Stimulated activated memory B cell treated with anti-CD40 and anti-IgM and Interleukin-4, amounts not matched to agents 10 μg/mL and 1 μg/mL and 100 μg/mL, for 72 hours (primary cell): ENCODE data around the gene CASP8.

Experiments
- ATAC-seq: fragments of 150-1000 bp; cut with Tn5 transposase; 2 replicates; pipeline ENCODE4 v1.10.0; 2021
- H3K27ac Mint-ChIP-seq: one replicate; pipeline ENCODE4 v1.8.0; 2022; ENCODE audit warnings: mild to moderate bottlenecking, mixed read lengths
- H3K27me3 Mint-ChIP-seq: one replicate; pipeline ENCODE4 v1.8.0; 2022; ENCODE audit warnings: mixed read lengths
- H3K36me3 Mint-ChIP-seq: one replicate; pipeline ENCODE4 v1.8.0; 2022; ENCODE audit warnings: mixed read lengths
- H3K4me1 Mint-ChIP-seq: one replicate; pipeline ENCODE4 v1.8.0; 2022; ENCODE audit warnings: mixed read lengths
- H3K4me3 Mint-ChIP-seq: one replicate; pipeline ENCODE4 v1.8.0; 2022; ENCODE audit warnings: mild to moderate bottlenecking, moderate library complexity, mixed read lengths
- H3K9me3 Mint-ChIP-seq: one replicate; pipeline ENCODE4 v1.8.0; 2022; ENCODE audit warnings: mixed read lengths

Gene CASP8

DNA sequence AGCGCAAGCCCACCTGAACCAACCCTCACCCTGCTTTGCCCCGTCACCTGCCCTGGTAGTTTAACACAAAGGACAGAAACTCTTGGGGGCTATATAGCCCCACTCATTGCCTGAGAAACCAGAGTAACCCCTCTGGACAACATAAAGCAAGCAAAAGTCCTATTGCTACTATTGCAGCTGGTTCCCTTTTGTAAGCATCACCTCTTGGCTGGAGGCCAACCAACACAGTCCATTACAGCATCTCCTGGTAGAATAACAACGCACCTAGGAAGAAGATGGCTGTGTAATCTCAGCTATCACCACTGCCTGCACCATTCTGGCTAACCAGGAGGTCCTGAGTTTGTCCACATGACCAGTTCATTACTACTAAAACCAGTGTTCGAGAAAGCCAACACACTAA, 60.4 kb downstream of the CASP8 start:
- ATAC-seq, result no peak
- Mint-ChIP-seq H3K9me3 (peaks cover 43% of the 10 kb centered on the region), H3K4me3 (no peak overlapping the region), H3K36me3 (peaks cover 73% of the 10 kb centered on the region), H3K27me3 (no peaks in the 10 kb centered on the region), H3K27ac (no peak overlapping the region), H3K4me1 (no peaks in the 10 kb centered on the region)

DNA sequence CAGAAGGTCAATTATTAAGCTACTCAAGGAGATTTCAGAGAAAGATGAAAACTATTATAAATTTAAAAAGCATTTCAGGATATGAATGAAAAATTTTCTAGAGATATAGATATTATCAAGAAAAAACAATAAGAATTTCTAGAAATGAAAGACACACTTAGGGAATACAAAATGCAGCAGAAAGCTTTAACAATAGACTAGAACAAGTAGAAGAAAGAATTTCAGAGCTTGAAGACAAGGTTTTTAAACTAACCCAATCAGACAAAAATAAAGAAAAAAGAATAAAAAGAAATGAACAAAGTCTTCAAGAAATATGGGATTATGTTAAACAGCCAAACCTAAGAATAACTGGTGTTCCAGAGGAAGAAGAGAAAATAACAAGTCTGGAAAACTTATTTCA, 62.4 kb downstream of the CASP8 start:
- Mint-ChIP-seq H3K4me1 (peaks cover 6% of the 10 kb centered on the region), H3K27ac (no peak overlapping the region), H3K36me3 (peaks cover 67% of the 10 kb centered on the region), H3K4me3 (no peak overlapping the region), H3K27me3 (no peaks in the 10 kb centered on the region), H3K9me3 (peaks cover 48% of the 10 kb centered on the region)
- no peak for ATAC-seq

DNA sequence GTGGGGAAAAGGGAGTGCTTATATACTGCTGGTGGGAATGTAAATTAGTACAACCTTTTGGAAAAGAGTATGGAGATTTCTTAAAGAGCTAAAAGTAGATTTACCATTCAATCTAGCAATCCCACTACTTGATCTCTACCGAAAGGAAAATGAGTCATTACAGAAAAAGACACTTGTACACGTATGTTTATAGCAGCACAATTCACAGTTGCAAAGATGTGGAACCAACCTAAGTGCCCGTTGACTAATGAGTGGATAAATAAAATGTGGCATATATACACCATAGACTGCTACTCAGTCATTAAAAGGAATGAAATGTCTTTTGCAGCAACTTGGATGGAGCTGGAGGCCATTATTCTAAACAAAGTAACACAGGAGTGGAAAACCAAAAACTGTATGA, 67.3 kb downstream of the CASP8 start:
- H3K4me1 Mint-ChIP-seq, result peaks cover 8% of the 10 kb centered on the region
- H3K27ac Mint-ChIP-seq, result no peak overlapping the region
- H3K9me3 Mint-ChIP-seq, result peaks cover 25% of the 10 kb centered on the region
- peaks cover 43% of the 10 kb centered on the region for H3K36me3 Mint-ChIP-seq
- H3K27me3 Mint-ChIP-seq, result no peaks in the 10 kb centered on the region
- no peak overlapping the region for H3K4me3 Mint-ChIP-seq
- no peak for ATAC-seq

DNA sequence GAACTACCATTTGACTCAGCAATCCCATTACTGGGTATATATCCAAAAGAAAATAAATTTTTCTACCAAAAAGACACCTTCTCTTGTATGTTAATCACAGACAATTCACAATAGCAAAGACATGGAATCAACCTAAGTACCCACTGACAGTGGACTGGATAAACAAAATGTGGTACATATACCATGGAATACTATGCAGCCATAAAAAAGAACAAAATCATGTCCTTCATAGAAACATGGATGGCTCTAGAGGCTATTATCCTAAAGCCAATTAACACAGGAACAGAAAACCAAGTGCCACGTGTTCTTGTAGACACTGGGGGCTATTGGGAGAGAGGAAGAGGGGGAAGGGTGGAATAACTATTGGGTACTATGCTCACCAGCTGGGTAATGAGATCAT, 69.1 kb downstream of the CASP8 start:
- Mint-ChIP-seq H3K27me3 (no peaks in the 10 kb centered on the region), H3K9me3 (peaks cover 18% of the 10 kb centered on the region), H3K4me3 (no peak overlapping the region), H3K27ac (no peak overlapping the region), H3K4me1 (peaks cover 8% of the 10 kb centered on the region), H3K36me3 (peaks cover 28% of the 10 kb centered on the region)
- no peak for ATAC-seq
